ENCODE results near the gene AGBL1.

DNA sequence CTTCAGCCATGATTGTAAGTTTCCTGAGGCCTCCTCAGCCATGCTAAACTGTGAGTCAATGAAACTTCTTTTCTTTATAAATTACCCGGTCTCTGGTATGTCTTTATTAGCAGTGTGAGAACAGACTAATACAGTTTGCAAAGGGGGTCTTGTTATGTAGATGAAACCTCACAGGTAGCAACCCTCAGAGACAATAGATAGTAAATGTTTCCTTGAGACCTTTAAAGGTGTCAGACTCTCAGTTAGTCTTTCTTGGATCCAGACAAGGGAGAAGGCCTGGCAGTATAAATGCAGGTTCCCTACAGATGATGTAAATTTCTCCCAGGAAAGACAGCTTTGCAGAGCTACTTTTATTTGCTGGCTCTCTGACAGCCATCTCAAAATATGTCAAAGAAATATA lies 510.8 kb downstream of the AGBL1 start:
- TF ChIP-seq POLR2A (IDR thresholded peaks at IDR 0.05), result no peak
- TF ChIP-seq, protein P1, sequence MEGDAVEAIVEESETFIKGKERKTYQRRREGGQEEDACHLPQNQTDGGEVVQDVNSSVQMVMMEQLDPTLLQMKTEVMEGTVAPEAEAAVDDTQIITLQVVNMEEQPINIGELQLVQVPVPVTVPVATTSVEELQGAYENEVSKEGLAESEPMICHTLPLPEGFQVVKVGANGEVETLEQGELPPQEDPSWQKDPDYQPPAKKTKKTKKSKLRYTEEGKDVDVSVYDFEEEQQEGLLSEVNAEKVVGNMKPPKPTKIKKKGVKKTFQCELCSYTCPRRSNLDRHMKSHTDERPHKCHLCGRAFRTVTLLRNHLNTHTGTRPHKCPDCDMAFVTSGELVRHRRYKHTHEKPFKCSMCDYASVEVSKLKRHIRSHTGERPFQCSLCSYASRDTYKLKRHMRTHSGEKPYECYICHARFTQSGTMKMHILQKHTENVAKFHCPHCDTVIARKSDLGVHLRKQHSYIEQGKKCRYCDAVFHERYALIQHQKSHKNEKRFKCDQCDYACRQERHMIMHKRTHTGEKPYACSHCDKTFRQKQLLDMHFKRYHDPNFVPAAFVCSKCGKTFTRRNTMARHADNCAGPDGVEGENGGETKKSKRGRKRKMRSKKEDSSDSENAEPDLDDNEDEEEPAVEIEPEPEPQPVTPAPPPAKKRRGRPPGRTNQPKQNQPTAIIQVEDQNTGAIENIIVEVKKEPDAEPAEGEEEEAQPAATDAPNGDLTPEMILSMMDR (IDR thresholded peaks at IDR 0.05), result no peak

Measured in heart left ventricle (tissue), 13 donors.